T1000 (cell line): ENCODE results near the gene DLEC1.

Experiments used
- DNase-seq: peaks from one replicate; lab custom pipeline; 2025; ENCODE audit warnings: mixed read lengths; lab: John Stamatoyannopoulos, UW

The DLEC1 gene

DNA sequence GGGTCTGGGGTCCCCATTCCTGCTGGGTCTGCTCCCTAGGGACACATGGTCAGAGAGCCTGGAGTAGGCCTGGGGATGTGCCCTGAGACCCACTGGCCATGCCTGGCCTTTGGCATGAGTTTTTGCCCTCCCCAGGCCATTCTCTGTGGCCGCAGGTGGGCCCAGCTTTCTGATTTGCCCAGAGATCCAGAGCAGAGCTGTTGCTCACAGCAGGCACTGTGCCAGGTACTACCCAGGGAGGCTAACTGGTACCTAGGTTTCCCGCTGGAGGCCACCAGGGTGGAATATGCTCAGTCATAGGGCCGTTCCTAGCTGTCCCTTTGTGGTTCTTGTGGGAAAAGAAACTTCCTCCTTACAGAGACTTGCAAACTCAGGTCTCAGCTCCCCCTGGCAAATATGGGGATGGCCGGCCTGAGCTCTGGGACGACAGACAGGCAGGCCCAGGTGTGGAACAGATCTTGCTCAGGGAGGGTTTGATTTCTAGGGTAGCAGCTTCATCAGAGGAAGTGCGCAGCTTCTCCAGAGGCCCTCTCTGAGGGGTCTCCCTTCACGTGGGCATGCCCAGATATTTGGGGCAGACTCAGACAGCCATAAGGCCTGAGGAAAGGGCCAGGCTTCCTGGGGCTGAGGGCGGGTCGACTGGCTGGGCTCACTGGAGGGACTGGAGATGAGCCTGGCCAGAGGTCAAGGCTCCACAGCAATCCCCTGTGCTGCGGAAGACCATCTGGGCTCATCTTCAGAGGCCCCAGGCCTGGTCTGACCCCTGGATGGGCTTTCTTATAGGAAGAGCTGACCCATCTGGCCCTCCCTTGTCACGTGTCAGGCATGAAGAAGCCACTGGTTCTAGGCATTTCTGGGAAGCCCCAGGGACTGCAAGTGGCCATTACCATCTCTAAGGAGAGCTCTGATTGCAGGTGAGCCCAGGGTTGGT is 69.9 kb downstream of the DLEC1 start:
- no peak for DNase-seq

DNA sequence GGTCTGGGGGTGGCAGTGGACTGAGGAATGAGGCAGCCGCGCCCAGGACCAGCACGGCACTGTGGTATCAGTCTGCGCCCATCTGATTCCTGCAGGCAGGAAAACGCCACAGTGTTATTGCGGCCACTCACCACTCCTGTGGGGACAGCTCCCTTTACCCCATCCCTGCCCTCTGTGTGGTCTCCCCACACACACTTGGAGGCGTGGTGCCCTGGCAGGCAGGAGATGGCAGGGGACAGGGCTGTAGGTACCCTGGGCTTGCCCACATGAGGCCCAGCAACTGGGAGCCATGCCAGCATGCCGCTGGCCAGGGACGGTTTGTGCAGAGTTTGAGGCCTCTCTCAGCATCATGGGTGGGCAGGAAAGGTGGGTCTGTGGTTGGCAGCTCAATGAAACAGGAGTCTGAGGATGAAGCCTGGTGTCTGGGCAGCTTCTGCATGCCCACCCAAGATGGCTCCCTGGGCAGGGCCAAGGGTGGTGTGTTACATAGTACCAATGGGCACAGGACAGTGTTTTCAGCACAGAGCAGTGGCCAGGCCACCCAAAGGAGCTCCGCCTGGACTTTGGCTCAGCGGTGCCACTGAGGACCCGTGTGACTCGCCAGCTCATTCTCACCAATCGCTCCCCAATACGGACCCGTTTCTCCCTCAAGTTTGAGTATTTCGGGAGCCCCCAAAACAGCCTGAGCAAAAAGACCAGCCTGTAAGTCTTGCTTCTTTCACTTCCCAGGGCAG is 70.7 kb downstream of the DLEC1 start:
- no peak for DNase-seq

DNA sequence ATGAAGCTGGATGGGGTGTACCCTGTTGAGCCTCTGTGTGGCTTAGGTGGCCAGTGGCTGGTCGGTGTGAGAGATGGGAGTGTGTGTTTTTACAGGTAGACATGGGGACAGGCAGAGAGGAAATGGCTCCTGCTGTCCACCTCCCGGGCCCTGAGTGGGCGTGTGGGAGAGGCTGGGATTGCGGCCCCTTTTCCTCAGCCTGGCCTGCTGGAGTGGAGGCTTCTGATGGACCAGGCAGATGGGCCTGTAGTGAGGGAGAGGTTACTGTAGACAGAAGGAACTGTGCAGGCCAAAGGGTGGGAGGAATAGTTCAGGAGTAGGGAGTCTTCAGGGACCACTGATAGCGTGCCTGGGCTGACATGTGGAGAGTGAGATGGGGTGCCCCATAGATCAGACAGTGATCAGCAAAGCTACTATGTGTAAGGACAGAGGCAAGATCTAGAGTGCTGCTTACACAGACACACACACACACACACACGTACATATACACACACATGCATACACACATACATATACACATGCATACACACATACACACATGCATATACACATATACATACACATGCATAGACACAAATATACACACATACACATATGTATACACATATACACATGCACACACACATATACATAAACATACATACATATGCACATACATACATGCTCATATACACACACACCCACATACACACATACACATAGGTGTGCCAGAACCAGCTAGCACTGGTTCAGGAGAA is 71.5 kb downstream of the DLEC1 start:
- no peak for DNase-seq

DNA sequence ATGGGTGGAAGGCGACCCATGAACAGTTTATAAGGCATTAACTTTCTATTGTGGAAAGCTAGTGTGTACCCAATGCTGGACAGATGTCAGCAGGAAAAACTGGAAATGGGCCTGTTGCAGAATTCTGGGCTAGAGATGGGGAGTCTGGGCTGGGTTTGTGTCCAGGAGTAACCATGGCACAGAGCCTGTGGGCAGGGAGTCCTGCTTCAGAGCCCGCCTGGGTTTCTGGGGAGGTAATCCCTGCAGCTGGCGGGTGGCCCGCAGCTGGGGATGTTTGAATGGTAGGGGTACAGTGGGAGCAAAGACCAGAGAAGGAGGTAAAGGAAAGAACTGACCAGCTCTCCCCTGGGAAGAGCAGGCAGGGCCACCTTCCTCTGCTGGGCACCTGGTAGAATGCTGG is 72.2 kb downstream of the DLEC1 start:
- no peak for DNase-seq

DNA sequence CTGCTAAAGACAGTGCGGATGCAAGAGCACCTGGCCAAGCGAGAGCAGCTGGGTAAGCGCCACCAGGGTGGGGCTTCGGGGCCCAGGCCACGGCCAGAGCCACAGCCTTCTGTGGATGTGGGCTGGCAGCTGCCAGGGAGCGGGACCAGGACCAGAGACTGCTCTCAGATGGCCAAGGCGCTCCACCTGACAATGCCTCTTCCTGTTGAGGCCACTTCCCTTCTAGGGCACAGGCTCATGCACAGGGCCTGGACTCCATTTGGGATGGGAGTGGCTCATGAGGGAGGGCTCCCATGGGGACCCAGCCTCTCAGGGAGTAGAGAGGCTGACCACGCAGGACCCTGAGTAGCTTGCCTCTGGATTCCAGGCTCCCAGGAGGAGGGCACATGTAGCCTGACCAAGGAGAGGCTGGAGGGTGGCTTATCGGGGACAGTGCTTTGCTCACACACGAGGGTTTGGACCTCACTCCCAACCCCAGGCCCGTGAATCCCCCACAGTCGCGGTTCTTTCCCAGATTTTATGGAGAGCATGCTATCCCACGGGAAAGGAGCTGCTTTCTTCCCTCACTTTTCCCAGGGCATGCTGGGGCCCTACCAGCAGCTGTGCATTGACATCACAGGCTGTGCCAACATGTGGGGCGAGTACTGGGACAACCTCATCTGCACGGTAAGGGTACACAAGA is 72.8 kb downstream of the DLEC1 start:
- DNase-seq = no peak

DNA sequence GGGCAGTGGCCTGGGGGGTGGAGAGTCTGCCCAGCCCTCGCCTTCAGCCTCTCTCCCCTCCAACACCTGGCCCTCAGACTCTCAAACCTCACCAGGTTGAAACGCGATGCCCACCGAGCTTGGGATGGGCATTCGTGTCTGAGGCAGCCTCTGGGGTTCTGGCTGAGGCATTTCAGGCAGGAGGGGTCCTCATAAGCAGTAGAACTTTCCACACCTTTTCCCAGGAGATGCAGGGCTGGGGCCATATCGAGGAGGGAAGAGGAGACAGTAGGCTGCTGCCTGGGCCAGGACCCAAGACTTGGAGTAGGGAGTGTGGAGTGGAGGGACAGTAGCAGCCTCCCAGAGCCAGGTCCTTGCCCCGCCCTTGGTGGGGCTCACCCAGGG is 73.4 kb downstream of the DLEC1 start:
- DNase-seq = no peak

DNA sequence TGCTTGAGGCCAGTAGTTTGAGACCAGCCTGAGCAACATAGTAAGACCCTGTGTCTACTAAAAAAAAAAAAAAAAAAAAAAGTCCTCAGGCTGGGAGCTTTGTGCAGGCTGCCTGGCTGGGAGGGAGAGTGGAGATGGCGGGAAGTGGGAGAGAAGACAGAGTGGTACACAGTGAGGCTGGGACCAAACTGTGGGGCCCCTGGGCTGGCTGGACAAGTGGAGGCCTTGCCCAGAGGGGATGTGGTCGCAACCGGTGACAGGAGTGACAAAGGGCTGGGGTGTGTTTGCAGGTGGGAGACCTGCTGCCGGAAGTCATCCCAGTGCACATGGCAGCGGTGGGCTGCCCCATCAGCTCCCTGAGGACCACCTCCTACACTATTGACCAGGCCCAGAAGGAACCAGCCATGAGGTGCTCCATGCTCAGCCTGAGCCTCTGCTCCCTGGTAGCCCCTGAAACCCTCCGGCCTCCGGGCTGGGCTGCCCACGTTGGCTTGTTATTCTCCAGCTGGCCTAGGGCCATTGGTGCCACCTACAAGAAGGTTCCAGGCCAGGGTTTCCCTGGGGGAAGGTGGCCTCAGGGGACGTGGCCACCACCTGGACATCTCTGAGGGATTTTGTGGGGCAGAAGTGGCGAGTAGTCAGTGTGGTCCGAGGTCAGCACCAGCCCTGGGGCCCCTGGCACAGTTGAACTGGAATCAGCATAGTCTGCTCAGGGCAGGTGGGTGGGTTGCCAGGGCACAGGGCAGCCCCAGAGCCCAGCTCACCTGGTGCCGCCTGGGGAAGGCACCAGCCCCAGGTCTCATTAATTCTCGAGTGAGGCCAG is 75.3 kb downstream of the DLEC1 start:
- DNase-seq = no peak

DNA sequence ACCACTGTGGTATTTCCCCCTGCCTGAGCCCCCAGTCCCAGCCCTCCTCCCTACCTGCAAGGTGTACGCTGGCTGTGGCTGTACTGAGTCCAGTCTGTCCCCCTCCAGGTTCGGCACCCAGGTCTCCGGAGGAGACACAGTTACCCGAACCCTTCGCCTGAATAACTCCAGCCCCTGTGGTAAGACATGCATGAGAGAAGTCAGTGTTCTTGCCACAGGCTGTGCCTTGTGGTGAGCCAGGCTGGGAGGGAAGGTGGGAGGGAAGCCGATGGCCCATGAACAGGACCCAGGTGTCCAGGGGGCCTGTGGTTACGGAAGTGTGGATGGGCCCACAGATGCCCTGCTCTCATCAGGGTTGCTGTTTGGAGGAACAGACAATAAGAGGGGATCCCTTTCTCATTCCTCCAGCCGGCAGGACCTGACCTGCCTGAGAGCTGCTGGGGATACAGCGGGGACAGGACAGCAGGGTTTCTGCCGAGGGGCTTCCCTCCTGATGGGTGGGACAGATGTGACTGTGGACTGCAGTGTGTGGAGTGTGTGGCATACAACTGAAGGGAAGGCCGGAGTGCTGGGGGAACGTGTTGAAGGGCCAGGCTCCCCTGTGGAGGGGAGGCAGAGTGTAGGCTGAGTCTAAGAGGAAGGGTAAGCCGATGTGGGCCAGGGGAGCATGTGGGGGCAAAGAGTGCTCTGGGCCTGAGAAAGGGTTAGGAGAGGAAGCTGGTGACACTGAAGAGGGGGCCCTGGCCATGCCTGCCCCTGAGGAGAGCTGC is 76.1 kb downstream of the DLEC1 start:
- no peak for DNase-seq

DNA sequence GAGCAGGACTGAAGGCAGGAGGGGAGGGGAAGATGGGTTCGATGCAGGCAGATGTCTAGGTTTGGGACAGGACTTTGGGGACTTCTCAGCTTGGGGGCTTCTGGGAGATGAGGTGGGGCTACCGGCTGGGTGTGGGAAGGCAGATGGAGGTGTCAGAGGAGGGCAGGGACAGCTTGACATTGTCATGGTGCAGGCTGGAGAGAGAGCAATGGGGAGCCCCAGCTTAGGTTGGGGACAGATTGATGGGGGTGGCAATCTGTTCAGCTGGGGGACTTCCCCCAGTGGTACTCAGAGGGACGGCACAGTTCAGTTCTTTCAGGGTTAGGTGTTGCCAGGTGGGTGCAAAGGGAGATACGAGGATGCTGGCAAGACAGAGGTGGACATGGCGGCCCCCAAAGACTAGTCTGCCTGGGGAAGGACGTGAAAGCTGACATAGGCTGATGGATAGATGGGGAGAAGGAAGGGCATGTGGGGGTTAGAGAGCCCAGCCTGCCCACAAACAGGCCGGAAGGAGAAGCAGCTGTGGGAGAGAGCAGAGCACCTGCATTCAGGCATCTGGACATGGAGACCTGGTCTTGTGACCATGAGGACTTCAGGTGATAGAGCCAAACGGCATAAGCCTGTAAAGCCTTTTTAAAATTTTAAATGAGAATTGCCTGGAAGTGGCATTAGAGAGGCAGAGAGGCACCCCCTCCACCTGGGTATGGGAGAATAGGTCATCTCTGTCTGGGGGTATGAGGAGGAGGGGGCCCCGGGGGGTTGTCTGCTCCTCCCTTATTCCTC is 76.8 kb downstream of the DLEC1 start:
- no peak for DNase-seq

DNA sequence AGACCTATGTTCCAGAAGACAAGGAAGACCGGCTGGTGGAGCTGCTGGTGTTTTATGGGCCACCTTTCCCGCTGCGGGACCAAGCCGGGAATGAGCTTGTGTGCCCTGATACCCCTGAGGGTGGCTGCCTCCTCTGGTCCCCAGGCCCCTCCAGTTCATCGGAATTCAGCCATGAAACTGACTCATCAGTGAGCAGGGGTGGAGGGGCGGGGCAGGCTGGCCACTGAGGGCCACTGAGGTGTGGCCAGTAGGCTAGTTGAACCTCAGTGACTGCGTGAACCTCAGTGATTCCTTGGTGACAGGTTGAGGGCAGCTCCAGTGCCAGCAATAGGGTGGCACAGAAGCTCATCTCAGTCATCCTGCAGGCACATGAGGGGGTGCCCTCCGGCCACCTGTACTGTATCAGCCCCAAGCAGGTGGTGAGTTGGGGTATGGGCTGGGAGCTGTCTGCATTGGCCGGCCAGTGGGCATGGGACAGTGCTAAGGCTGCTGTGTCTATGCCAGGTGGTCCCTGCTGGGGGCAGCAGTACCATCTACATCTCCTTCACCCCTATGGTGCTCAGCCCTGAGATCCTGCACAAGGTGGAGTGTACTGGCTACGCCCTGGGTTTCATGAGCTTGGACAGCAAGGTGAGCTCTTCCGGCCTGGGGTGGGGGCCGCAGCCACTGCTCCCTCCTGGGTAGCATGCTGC is 77.6 kb downstream of the DLEC1 start:
- DNase-seq = no peak

DNA sequence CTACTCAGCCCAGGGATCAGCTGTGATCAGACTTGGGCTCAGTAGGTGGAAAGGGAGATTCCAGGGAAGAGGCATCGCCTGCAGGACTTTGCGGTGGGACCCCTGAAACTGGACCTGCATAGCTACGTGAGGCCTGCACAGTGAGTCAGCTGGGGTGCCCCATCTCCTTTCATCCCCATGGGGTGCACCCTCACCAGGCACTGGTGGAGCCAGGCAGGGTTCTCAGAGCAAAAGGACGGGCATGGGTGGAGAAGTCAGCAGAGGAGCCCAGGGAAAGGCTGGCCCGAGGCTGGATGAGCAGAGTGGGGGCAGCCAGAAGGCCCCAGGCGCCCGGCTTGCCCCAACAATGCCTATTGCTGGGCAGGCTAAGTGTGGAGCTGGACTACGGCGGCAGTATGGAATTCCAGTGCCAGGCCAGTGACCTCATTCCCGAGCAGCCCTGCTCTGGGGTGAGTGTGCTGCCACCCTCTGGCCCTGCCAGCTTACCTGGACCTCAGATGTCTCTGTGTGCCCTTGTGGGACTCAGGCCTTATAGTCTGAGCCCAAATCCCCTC is 78.2 kb downstream of the DLEC1 start:
- no peak for DNase-seq

DNA sequence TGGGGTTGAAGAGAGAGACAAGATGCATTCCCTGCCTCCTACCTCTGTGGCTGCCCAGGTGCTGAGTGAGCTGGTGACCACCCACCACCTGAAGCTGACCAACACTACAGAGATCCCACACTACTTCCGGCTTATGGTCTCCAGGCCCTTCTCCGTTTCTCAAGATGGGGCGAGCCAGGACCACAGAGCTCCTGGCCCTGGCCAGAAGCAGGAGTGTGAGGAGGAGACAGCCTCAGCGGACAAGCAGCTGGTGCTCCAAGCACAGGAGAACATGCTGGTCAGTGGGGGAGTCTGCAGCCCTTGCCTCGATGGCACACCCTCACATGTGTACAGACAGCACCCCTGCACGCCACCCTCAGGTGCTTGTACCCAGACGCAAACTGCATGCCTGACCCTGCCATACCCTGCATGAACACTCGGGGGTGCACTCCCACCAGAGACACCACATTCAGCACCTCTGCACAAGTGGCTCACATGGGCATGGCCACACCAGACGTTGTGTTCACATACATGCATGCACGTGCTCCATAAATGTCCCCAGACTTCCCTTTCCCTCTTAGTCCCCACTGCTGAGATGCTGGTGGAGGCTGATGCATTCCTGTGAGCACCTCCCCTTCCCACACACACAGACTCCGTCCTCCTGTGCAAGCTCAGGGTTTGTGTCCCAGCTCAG is 78.9 kb downstream of the DLEC1 start:
- DNase-seq = no peak

DNA sequence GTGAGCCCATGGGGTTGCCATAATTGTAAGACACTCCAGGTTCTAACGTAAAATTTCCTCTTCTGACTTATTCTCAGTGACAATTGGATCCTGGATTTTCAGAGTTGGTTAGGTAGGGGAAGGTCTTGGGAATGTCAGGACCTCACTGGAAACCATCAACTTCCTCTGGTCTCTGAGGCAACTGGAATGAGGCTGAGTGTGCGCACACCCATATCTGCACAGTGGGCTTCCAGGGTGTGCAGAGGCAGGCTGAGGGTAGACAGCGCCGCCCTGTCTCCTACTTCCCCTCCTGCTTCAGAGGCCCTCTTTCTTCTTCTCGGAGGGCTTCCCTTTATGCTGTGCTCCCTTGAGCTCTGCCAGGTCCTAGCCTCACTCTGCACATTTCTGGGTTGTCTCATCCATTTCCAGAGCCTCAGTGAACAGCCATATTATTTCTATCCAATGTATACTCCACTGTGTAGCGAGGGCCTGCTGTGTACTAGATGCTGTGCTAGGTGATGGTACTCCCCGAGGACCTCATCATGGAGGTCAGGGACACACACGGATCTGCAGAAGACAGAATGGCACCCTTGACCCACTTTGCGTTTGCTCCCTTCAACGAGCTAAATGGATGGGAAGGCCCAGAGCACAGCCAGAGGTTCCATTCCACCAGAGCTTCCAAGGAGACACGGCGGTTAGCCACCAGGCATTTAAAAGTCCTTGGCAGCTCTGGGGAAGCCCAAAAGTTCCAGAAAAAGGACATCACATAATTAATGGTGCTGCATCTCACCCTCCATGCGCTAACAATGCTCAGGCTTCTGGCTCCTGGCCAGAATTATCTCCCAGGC is 79.6 kb downstream of the DLEC1 start:
- no peak for DNase-seq

DNA sequence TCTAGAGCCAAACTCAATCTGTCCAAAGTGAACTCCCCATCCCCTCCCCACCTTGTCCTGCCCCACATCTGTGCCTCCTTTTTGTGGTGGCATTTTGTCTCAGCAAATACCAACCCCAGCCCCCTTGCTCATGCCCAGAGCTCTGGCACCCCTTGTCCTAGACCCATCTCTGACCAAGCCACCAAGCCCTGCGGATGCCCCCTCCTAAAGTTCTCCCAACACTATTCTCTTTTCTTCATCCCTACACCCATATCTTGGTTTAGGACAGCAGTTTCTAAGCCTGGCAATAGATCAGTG is 80.2 kb downstream of the DLEC1 start:
- DNase-seq = no peak

DNA sequence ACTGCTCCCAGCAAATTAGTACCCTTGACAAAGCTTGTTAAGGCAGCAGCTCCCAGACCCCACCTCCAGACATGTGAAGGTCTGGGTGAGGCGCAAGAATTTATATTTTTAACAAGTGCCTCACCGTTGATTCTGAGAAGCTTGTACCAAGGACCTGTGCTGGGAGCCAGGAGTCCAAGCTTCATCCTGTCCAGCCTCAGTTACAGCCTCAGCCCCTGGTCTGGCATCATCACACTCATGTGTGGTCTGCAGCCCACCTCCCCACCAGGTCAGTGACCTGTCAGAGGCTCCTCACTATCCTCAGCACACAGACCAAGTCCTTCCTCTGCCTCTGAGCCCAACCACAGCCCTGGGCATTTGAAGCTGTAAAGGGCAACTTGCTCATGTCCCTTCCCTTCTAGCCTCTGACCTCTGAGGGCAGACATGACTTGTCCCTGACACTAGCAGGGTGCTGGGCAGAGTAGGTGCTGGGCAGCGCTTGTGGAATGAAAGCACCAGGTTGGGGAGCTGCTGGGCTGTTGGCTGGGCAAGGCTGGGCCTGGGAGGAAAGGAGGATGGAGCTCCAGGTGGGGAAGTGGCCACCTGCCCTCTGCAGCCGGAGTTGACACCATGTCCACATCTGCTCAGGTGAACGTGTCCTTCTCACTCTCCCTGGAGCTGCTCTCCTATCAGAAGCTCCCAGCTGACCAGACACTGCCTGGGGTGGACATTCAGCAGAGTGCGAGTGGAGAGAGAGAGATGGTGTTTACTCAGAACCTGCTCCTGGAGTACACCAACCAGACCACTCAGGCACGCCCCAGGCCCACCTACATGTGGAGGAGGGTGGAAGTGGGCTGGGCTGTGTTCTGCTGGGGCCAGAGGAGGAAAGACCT is 81.0 kb downstream of the DLEC1 start:
- DNase-seq = no peak

DNA sequence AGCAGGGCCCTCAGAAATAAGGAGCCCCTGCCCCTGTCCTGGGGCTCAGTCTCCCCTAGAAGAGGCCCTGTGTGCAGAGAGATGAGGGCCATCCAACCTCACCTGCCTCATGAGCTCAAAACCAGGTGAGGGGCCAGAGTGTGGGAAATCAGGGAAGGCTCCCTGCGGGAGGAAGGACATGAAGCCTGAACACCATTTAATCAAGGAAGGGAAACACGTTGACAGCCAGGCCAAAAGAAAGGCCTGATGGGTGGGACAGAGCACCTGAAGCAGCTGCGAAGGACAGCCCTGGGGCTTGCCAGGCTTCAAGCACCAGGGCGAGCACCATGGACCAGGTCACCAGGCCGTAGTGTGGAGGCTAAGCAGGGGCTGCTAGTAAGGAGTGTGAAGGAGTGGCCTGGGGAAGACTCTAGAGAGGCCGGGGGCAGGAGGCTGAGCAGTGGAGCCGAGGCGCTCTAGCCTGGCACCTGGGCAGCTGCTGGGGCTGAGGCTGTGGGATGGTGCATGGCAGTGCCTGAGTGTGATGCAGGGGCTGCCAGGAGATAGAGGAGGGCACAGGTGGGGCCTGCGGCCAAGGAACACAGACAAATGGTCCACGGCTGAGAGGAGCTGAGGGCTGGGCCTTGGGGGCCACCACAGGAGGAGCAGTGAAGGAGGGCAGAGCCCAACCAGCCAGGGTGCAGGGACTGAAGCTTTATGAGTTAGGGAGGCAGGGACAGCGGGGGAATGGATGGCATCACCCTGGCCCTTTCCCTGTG is 81.9 kb downstream of the DLEC1 start:
- DNase-seq = no peak
